DND-41 (cell line): ENCODE data around the gene SIDT2.
"Not testable (repeated sequence)": the region's sequence is repeated elsewhere in the genome, so short reads cannot be mapped to it uniquely, and the experiment has no call there.

Source experiments
- CTCF ChIP-seq: IDR thresholded peaks from 2 replicates; pipeline ENCODE4 v1.5.1; 2012; ENCODE audit warnings: borderline replicate concordance, low read length, moderate library complexity, mild to moderate bottlenecking; ENCODE audit not compliant: poor library complexity, severe bottlenecking; ENCODE audit errors: extremely low read depth
- EZH2 ChIP-seq: IDR thresholded peaks from 3 replicates; pipeline ENCODE4 v1.6.1; 2012; ENCODE audit warnings: borderline replicate concordance, low read depth, mild to moderate bottlenecking, moderate library complexity, low read length, inconsistent platforms; ENCODE audit not compliant: severe bottlenecking

- not testable (repeated sequence) for TF ChIP-seq CTCF, EZH2
Observed at GRCh38 chr11:117134979-117135378, 43.6 kb upstream of the SIDT2 start.
